ENCODE data around the gene ZNF785. TPM values are rescaled to one million over a fixed set of nuclear protein-coding genes. Genes with fewer than 3 reads are reported as not detected.

ZNF785 gene
- total RNA-seq, 1 donor from 2014 or later, result 26.3 TPM

DNA sequence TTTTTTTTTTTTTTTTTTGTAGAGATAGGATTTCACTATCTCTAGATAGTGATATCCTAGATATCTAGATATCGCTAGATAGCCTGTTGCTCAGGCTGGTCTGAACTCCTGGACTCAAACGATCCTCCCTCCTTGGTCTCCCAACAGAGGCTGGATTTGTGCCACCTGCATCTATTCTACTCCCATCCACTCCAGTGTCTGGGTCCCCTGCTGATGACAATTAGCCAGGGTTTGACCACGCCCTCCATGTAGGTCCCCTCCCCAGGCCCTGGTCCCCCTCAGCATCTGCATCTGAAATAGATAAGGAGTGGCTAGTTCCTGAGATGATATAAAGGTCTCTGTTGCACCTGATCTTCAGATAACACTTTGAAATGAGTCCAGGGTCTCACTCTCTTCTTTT, 16.2 kb downstream of the ZNF785 start:
- DNase-seq (ENCODE audit: low spot score), result no peak
- ATAC-seq, result no peak
- intact Hi-C loops (cut with DNase I), result no loop called here

DNA sequence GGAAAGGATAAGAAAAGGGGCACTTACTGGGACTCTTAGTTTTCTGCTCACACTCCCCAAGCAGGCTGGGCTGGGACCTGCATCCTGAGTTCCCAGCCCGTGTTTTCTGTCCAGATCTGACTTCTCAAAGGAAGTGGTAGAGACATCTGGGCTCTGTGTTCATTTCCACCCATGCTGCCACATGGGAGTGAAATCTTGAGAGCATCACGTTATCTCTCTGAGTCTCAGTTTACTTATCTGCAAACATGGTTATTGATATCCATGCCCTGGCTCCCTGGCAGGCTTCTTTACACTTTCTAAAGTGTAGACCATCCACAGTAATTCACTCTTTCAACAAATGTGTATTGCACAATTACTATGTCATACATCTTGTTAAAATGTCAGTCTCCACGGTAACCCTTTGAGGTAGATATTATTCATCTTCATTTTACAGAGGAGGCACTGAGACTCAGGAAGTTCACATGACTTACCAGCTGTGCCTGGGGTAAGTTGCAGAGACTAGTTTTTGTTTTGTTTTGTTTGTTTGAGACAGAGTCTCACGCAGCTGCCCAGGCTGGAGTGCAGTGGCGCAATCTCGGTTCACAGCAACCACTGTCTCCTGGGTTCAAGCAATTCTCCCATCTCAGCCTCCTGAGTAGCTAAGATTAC, 17.4 kb downstream of the ZNF785 start:
- DNase-seq (ENCODE audit: low spot score), result no peak
- no peak for ATAC-seq
- intact Hi-C loops (cut with DNase I), result no loop called here

DNA sequence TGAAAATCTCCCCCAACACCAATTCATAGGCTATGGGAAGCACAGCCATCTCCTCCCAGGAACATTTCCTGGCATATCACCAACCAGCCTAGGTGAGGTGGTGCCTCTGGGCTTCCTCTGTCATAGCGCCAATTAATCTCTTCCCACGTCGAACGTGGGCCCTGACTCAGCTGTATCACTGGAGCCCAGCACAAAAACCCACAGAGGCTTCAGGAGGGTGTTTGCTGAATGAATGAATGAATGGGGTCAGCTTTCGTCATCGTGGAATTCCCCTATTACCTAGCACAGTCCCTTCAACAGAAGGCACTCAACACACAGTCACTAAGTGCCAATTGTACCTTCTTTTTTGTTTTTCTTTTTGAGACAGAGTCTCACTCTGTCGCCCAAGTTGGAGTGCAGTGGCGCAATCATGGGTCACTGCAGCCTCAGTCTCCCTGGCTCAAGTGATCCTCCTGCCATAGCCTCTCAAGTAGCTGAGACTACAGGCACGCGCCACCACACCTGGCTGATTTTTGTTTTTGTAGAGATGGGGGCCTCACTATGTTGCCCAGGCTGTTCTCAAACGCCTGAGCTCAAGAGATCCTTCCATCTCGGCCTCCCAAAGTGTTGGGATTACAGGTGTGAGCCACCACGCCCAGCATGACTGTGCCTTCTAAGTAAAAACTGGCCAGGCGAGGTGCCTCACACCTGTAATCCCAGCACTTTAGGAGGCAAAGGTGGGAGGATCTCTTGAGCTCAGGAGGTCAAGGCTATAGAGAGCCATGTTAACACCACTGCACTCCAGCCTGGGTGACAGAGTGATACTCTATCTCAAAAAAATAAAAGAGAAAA, 18.1 kb downstream of the ZNF785 start:
- no peak for ATAC-seq
- intact Hi-C loops (cut with DNase I), result no loop called here
- no peak for DNase-seq (ENCODE audit: low spot score)

DNA sequence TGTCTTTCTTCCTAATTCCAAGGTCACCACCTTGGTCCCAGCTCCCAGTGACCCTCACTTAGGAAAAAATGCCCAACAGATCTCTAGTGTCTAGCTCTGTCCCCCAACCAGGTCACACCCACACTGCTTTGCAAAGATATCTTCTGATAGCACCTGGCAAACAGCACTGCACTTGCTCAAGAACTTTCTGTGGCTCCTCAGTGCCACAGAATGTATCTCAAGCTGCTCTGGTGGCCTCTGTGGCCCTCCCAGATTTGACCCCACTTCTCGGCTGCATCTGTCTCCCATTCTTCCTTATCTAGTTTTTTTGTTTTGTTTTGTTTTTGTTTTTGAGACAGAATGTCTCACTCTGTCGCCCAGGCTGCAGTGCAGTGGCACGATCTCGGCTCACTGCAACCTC, 19.0 kb downstream of the ZNF785 start:
- DNase-seq (ENCODE audit: low spot score) (no peak), ATAC-seq (no peak)
- intact Hi-C loops (cut with DNase I), result no loop called here

DNA sequence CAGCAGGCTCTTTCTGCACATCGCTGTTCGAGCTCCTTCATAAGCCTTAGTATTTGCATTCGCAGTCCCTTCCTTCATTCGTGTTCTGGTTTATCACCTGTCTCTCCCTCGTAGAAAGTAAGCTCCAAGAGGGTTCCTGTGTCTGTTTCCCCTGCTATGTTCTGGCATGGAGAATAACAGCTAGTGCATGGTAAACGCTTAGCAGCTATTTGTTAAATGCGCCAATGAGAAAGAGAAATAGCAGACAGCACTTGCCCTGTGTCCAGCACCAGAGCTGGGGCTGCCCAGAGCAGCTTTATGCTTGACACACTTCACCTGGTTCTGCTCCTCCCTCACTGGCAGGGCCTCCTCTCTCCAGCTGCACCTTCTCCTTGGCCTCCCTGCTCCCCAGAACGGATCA, 19.5 kb downstream of the ZNF785 start:
- DNase-seq (ENCODE audit: low spot score) (no peak), ATAC-seq (no peak)
- intact Hi-C loops (cut with DNase I), result no loop called here

DNA sequence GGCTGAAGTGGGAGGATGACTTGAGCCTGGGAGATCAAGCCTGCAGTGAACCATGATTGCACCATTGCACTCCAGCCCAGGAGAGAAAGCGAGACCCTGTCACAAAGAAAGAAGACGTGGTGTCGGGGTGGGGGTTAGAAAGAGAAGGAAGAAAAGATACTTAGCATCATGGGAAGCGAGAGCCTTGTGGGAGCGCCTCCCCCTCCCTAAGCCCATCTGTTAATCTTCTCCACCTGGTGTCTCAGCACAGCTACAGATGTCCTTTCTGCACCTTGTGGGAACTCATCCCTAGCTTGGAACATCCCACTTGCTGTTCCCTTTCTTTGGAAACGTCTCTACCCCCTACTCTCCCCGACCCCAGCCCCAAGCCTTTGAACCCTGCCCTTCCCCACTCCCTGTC, 20.0 kb downstream of the ZNF785 start:
- ATAC-seq, result no peak
- DNase-seq (ENCODE audit: low spot score), result no peak
- intact Hi-C loops (cut with DNase I), result no loop called here

DNA sequence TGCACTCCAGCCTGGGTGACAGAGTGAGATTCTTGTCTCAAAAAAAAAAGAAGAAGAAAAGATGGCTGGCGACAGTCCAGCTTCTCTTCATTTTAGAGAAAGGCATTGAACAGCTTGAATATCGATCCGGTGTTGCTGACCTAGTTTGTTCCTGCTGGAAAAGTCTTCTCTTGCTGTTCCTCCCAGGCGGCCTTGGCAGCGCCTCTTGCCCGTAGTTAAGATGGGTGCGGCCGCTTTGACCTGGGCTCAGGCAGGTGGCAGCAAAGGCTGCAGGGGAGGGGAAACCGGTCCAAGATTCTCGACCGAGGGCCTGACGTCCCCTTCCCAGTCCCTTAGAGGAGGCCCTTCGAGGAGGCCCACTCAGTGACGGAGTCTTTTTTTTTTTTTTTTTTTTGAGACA, 23.5 kb downstream of the ZNF785 start:
- no peak for DNase-seq (ENCODE audit: low spot score)
- intact Hi-C loops (cut with DNase I), result no loop called here
- ATAC-seq, result no peak

DNA sequence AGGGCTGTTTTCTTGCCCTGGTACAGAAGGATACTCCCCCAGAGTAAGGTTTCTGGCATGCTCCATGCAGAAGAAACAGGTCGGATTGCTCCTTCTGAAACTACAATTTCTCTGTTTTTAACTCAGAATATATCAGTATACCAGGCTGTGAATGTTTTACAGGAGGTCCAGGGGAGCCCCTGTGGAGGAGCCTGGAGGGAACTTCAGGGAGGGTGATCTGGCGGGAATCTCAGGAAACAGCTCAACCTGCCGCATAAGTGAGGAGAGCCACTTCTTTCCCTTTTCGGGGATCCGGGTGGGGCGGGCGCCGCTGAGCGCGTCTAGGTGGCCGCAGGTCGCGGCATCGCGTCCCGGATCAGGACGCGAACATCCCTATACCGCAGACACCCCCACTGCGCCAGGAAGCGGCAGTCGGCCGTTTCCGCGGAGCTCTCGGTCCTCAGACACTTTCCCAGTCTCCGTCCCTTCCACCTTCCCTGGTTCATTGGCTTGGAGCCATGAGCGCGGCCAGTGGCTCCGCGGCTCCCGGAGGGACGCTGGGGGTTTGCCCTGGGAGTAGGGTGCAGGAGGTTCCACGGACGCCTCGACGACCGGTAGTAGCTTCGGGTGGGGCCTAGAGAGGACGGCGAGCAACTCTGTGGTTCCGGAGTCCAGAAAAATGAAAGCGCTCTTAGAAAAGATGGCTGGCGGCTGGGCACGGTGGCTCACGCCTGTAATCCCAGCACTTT, 24.2 kb downstream of the ZNF785 start:
- peak; percentile 72 for DNase-seq (ENCODE audit: low spot score)
- intact Hi-C loops (cut with DNase I), result no loop called here
- no peak for ATAC-seq

DNA sequence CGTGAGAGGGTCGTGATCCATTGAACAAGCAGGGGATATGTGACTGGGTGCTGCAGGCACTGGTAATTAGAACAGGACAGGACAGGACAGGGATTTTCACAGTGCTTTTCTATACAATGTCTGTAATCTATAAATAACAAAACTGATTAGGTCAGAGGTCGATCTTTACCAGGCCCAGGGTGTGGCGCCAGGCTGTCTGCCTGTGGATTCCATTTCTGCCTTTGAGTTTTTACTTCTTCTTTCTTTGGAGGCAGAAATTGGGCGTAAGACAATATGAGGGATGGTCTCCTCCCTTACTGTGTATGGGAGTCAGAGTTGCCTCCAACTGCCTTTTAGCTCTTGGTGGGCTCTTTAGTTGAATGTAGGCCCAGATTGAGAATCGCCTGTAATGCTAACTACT, 25.8 kb downstream of the ZNF785 start:
- ATAC-seq (no peak), DNase-seq (ENCODE audit: low spot score) (no peak)
- intact Hi-C loops (cut with DNase I), result no loop called here

DNA sequence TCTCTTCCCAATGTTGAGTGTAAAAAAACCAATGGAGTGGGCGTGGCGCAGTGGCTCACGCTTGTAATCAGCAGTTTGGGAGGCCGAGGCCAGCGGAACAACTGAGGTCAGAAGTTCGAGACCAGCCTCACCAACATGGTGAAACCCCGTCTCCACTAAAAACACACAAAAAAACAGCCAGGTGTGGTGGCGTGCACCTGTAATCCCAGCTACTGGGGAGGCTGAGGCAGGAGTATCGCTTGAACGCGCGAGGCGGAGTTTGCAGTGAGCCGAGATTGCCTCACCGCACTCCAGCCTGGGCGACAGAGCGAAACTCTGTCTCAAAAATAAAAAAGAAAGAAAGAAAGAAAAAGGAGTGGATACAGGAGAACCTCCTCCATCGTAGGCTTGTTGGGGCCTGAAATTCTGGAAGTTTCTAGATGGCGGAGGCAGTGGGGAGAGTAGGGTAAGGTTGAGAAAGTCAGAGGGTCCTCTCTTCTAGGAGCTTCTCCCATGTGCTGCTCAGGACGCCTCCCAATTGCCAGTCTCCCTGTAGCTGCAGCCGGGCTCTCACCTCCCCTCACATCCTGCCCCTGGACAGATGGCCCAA, 26.6 kb downstream of the ZNF785 start:
- DNase-seq (ENCODE audit: low spot score), result no peak
- intact Hi-C loops (cut with DNase I), result no loop called here
- no peak for ATAC-seq

DNA sequence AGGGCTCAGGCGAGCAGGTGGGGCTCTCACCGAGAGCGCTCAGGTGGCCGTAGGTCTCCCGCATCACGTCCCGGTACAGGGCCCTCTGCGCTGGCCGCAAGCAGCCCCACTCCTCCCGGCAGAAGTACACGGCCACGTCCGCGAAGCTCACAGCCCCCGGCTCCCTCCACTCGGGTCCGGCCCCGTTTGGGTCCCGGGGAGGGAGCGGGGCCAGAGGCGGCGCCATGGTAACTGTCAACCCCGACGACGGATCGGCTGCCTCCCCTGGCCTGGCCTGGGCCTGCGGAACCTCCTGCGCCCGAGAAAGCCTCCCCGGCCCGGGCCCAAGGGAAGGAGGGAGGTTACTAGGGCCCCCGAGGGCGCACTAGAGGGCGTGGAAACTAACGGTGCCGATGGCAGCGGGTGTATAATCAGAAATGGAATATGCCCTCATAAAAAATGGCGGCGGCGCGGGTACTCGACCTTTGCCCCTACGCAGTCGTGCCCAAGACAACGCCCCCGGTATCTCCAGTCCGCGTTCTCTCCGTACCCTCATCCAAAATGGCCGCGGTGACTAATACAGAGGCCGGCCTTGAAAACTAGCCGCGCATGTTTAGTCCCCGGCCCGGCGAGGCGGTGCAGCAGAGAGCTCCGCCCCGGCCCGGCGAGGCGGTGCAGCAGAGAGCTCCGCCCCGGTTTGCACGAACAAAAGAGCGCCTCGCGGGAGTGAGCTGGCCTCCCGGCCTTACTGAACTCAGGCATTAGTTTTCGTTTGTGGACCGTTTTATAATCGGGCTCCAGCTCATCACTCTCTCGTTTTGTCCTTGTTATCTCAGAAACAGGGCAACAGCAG, 27.3 kb downstream of the ZNF785 start, which contains the start of gene ZNF764:
ZNF764 (minus strand) TSS at position 418 of the 832 bp plus-strand sequence; CDS start at position 226, 192 bp downstream.
- intact Hi-C loops (cut with DNase I), result no loop called here
- ATAC-seq (peak; percentile 98), DNase-seq (ENCODE audit: low spot score) (peak; percentile 98)

DNA sequence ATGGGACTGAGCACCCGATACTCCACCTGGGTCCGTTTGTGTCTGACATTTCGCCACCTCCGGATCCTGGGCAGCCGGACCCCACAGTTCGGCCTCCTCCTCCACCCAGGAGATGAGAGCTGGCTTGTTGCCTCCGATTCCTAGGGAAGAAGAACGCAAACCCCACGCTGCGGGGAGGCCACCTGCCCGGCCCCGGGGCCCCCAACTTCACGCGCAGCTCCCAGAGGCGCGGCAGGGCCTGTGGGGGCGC, 27.9 kb downstream of the ZNF785 start:
- ATAC-seq (no peak), DNase-seq (ENCODE audit: low spot score) (no peak)
- intact Hi-C loops (cut with DNase I), result no loop called here

DNA sequence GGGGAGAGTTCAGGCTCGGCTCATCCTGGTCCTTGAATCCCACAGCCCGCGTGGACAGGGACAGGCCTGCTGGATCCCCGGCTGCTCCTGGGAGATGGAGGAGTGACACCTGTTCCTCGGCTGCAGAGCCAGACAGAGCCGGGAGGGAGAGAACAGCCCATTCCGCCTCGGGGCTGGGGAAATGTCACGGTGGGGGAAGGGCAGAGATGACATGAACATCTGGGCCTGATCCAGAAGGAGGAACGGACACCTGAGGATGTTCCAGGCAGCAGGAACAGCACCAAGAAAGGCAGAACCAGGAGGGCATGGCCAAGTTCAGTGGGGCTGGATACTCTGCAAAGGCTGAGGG, 29.4 kb downstream of the ZNF785 start:
- intact Hi-C loops (cut with DNase I), result no loop called here
- ATAC-seq (no peak), DNase-seq (ENCODE audit: low spot score) (no peak)

DNA sequence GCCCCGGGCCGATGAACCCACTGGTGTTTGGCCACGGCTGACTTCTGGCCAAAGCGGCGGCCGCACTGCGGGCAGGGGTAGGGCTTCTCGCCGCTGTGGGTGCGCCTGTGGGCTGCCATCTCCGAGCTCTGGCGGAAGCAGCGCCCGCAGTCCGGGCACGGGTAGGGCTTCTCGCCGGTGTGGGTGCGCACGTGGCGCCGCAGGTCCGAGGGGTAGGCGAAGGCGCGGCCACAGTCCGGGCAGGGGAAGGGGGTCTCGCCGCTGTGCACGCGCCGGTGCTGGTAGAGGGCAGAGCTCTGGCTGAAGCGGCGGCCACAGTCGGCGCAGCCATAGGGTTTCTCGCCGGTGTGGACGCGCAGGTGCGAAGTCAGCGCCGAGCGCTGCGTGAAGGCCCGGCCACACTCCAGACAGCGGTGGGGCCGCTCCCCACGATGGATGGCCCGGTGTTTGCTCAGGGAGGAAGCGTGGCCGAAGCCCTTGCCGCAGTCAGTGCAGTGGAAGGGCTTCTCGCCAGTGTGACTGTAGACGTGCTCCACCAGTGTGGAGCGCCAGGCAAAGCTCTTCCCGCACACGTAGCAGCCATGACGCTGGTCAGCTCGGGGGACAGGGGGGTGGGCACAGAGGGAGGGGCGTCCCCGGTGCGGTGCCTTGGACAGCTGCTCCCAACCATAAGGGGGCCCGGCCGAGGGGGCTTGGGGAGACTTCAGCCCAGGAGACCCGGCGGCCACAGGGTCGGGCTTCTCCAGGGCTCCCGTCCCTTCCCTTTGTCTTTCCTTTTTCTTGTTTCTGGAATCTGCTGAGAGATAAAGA, 30.0 kb downstream of the ZNF785 start:
- DNase-seq (ENCODE audit: low spot score) (no peak), ATAC-seq (no peak)
- intact Hi-C loops (cut with DNase I), result no loop called here

DNA sequence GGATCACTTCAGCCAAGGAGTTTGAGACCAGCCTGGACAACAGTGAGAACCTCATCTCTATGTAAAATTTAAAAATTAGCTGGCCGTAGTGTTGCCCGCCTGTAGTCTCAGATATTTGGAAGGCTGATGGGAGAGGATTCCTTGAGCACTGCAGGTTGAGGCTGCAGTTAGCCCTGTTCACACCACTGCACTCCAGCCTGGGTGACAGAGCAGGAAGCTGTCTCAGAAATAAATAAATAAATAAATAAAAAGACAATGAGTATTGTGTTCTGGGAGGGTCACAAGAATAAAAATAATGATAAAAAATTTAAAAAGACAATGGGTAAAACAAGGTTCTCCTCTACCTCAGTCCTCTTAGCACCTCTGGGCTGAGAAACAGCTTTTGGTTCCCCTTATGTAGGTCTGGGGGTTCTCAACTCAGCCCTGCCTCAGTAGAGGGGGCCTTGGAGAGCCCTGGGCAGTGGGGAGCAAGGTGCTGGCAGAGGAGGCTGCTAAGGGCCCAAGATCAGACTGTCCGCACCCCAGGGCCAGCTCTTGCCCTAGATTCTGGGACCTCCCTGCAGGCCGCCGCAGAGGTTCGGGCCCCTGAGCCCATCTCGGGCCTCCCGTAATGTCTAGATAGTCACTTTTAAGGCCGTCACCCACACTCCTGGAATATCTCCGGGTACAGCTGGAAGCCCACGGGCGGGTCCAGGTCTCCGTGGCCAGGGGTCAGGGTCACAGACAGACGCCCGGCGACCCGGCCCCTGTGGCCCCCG, 30.8 kb downstream of the ZNF785 start:
- ATAC-seq, result no peak
- intact Hi-C loops (cut with DNase I), result no loop called here
- DNase-seq (ENCODE audit: low spot score), result no peak

DNA sequence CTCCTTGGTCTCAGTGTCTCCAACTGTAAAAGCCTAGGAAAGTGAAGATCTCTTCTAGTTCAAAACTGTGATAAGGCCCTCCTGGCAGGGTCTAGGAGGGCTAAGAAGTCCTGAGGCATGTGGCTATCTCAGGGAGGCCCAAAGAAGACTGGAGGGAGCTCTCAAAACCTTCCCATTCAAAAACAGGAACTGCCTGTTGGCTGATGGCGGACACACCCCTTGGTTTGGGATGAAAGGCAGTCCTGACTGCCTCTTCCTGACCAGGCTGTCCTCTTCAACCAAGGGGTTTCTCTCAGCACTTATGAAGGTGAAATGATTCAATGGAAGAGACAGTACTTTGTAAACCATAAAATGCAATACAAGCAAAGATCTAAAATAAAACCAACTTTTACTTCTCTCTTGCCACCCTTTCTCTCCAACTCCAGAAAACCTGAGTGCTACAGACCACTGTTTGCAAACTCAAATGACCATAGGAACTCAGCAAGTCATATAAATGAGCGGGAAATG, 32.1 kb downstream of the ZNF785 start:
- no peak for DNase-seq (ENCODE audit: low spot score)
- ATAC-seq, result no peak
- intact Hi-C loops (cut with DNase I), result no loop called here

DNA sequence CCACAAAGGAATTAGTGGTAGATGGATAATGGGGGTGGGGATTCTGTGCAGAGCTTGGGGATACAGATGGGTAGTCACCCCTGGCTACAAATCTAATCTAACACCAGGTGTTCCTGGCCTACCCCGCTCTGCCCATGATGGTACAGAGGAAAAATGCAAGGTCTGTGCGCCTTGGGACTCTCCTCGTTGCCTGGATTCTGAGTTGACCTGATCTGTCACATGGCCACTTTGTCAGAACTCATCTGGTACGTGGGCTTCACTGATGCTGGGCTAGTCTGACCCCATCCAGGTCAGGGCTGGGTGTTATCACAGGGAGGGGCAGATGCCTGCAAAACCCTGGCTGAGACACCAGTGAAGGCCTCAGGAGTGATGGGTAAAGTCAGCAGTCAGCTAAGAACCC, 32.5 kb downstream of the ZNF785 start:
- intact Hi-C loops (cut with DNase I), result no loop called here
- ATAC-seq (no peak), DNase-seq (ENCODE audit: low spot score) (no peak)

DNA sequence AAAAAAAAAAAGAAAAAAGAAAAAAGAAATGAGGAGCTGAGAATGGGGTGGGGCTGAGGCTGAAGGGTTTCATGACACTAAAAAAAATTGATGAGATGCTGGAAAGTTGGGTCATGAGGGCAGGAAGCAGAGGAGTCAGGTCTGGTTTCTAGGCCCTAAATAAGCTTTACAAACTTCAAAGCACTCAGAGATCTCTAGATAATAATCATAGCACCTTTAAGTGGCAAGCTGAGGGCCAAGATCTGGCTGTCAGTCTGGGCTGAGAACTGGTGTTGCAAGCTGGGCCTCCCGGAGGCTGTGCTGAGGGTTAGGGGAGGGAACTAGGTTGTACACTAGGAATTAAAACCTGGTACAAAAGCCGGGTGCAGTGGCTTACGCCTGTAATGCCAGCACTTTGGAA, 33.7 kb downstream of the ZNF785 start:
- ATAC-seq (no peak), DNase-seq (ENCODE audit: low spot score) (no peak)
- intact Hi-C loops (cut with DNase I), result no loop called here
